A673 (cell line): ENCODE results near the gene ROBO4.

Experiments
- EZH2 ChIP-seq: fragments of 200-600 bp; sonication (generic); IDR thresholded peaks from 2 replicates; pipeline ENCODE4 v1.6.1; 2017; ENCODE audit warnings: borderline replicate concordance, low read depth, mild to moderate bottlenecking, mixed read lengths, antibody characterized with exemption, low read length; ENCODE audit not compliant: poor library complexity, severe bottlenecking
- TF ChIP-seq, protein P1 (sequence below): fragments of 300-800, 200-600 bp; sonication (generic); conservative IDR thresholded peaks from 2 replicates; pipeline ENCODE4 v1.5.1; 2017; ENCODE audit warnings: low read depth, mild to moderate bottlenecking, antibody characterized with exemption, low read length, moderate library complexity, mixed read lengths

DNA sequence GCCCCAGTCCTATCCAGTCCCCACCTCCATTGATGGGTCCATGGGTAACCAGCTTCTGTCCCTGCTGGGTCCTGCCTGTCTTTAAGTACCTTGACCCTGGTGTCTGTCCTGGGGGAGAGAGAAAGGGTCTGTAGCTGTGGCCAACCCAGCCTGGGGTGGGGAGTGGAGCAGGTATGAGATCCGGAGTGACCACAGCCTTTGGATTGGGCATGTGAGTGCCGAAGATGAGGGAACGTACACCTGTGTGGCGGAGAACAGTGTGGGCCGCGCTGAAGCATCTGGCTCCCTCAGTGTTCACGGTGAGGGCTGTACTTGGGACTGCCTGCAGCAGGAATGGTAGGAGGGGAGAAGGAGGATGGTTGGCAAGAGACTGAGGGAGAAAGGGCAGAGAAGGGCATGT is 27.2 kb downstream of the ROBO4 start:
- TF ChIP-seq, protein P1, sequence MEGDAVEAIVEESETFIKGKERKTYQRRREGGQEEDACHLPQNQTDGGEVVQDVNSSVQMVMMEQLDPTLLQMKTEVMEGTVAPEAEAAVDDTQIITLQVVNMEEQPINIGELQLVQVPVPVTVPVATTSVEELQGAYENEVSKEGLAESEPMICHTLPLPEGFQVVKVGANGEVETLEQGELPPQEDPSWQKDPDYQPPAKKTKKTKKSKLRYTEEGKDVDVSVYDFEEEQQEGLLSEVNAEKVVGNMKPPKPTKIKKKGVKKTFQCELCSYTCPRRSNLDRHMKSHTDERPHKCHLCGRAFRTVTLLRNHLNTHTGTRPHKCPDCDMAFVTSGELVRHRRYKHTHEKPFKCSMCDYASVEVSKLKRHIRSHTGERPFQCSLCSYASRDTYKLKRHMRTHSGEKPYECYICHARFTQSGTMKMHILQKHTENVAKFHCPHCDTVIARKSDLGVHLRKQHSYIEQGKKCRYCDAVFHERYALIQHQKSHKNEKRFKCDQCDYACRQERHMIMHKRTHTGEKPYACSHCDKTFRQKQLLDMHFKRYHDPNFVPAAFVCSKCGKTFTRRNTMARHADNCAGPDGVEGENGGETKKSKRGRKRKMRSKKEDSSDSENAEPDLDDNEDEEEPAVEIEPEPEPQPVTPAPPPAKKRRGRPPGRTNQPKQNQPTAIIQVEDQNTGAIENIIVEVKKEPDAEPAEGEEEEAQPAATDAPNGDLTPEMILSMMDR: no peak
- TF ChIP-seq EZH2: no peak
